GM12872 (cell line): ENCODE data around the gene CEP57L1.

Source experiments
- CTCF ChIP-seq: IDR thresholded peaks from 3 replicates; pipeline ENCODE4 v1.5.1; 2011; ENCODE audit warnings: low read depth, mild to moderate bottlenecking, low read length, moderate library complexity; ENCODE audit not compliant: insufficient read depth

CEP57L1 gene

GRCh38 chr6:109052018-109052651 is 43.2 kb upstream of the CEP57L1 start:
- no peak for TF ChIP-seq CTCF

- no peak for TF ChIP-seq CTCF
These were observed 42.5 kb upstream of the CEP57L1 start for GRCh38 chr6:109052852-109053251.

GRCh38 chr6:109053336-109053735 is 42.0 kb upstream of the CEP57L1 start:
- no peak for TF ChIP-seq CTCF

GRCh38 chr6:109055771-109056235 is 39.5 kb upstream of the CEP57L1 start:
- no peak for TF ChIP-seq CTCF

GRCh38 chr6:109056661-109057060 is 38.6 kb upstream of the CEP57L1 start:
- TF ChIP-seq CTCF = no peak

- no peak for TF ChIP-seq CTCF
These were observed 36.7 kb upstream of the CEP57L1 start for GRCh38 chr6:109058620-109059019.

- no peak for TF ChIP-seq CTCF
These were observed 36.2 kb upstream of the CEP57L1 start for GRCh38 chr6:109059153-109059552.

DNA sequence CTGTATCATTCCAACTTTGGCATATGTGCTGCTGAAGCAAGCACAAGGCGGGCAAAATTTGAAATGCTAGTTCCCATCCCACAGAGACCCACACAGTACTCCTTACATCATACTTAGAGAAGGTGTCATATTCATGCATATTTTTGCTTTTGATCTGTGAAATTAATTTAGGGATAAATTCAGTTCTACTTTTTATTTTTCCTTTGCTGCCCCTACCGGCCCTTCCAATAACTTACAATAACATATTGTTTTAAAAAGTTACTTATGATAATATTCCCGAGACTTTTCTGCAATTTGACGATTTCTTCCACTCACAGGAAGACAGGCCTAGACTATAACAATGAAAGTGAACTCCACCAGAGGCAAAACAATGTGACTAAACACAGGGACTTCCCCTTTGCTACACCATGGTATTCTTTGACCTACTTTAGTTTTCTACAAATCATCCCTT is 35.7 kb upstream of the CEP57L1 start:
- TF ChIP-seq CTCF = no peak
